Endothelial cell of umbilical vein (primary cell): ENCODE measurements around the gene ADIPOR1. TPM values are rescaled to one million over a fixed set of nuclear protein-coding genes. Genes with fewer than 3 reads are reported as not detected.

ENCODE experiments used
- BruUV-seq: library from RNA; stranded (reverse); fragments of 400-500 nt; replicated peaks from 2 replicates; lab custom pipeline; 2021; lab: Mats Ljungman, UMichigan
- CTCF ChIA-PET: fragments of 300-600, 350-600 bp; sonication (Branson Sonifier 250); formaldehyde crosslinking; loops from one replicate; lab custom pipeline; 2021; ENCODE audit warnings: antibody characterized with exemption, inconsistent platforms; lab: Charles Lee
- POLR2A ChIA-PET: fragments of 300-600, 350-600 bp; sonication (Branson Sonifier 250); formaldehyde crosslinking; loops from one replicate; lab custom pipeline; 2021; ENCODE audit warnings: antibody characterized with exemption, inconsistent platforms; lab: Charles Lee
- DNase-seq: peaks from one replicate; pipeline ENCODE4 v3.0.0-alpha.2; 2011; ENCODE audit warnings: low read depth, low spot score
- FAIRE-seq: peaks from 2 replicates; lab custom pipeline; 2011; peaks lifted over from hg19 to GRCh38; lab: Jason Lieb, UNC
- H2AFZ ChIP-seq: 2 replicates; pipeline ENCODE4 v1.6.0; 2012; ENCODE audit warnings: low read depth, low read length, control low read depth, inconsistent platforms
- H3K27ac ChIP-seq: 2 replicates; pipeline ENCODE4 v1.5.1; 2011; ENCODE audit warnings: low read depth, mild to moderate bottlenecking, control low read depth, low read length, moderate library complexity; ENCODE audit not compliant: insufficient read depth
- H3K27me3 ChIP-seq, 2 experiments: 2 replicates each; pipeline versions ENCODE4 v1.6.0 to v1.6.1; 2011; ENCODE audit warnings: low read length in 2 of 2, mixed read lengths in 1 of 2; ENCODE audit not compliant: control insufficient read depth in 2 of 2, insufficient read depth in 2 of 2
- H3K36me3 ChIP-seq, 2 experiments: 2 replicates in 1 of 2; 3 replicates in 1 of 2; pipeline ENCODE4 v1.5.1; 2011; ENCODE audit warnings: low read length in 2 of 2, mild to moderate bottlenecking in 1 of 2, moderate library complexity in 1 of 2; ENCODE audit not compliant: control insufficient read depth in 2 of 2, insufficient read depth in 2 of 2; ENCODE audit errors: extremely low read depth in 1 of 2
- H3K4me1 ChIP-seq: 3 replicates; pipeline ENCODE4 v1.5.1; 2011; ENCODE audit warnings: mild to moderate bottlenecking, low read length; ENCODE audit not compliant: control insufficient read depth, insufficient read depth; ENCODE audit errors: extremely low read depth
- H3K4me2 ChIP-seq: 2 replicates; pipeline ENCODE4 v1.6.1; 2011; ENCODE audit warnings: low read length, control low read depth, mixed read lengths; ENCODE audit not compliant: insufficient read depth
- H3K4me3 ChIP-seq, 3 experiments: fragments of 200-600 bp in 1 of 3; sonication (generic), shearing (Covaris generic) in 1 of 3; replicated peaks in 1 of 3; 2 replicates each; pipeline ENCODE4 v1.5.1; 2011 to 2016; ENCODE audit warnings: control low read depth in 3 of 3, low read length in 3 of 3, mild to moderate bottlenecking in 2 of 3, inconsistent platforms in 1 of 3, low read depth in 1 of 3, moderate library complexity in 1 of 3; ENCODE audit not compliant: insufficient read depth in 1 of 3
- H3K79me2 ChIP-seq: 2 replicates; pipeline ENCODE4 v1.6.0; 2012; ENCODE audit warnings: low read length, inconsistent platforms; ENCODE audit not compliant: control insufficient read depth, insufficient read depth
- H3K9ac ChIP-seq: replicated peaks from 2 replicates; pipeline ENCODE3; 2011; ENCODE audit warnings: low read length, control low read depth; ENCODE audit not compliant: insufficient read depth; ENCODE audit errors: extremely low read depth
- H3K9me1 ChIP-seq: replicated peaks from 3 replicates; pipeline ENCODE4 v1.6.0; 2011; ENCODE audit warnings: mild to moderate bottlenecking, low read length; ENCODE audit not compliant: control insufficient read depth, insufficient read depth; ENCODE audit errors: extremely low read depth
- H3K9me3 ChIP-seq: replicated peaks from 2 replicates; pipeline ENCODE4 v1.5.1; 2012; ENCODE audit warnings: low read length, inconsistent platforms; ENCODE audit not compliant: control insufficient read depth, insufficient read depth
- H4K20me1 ChIP-seq: replicated peaks from 2 replicates; pipeline ENCODE3; 2011; ENCODE audit warnings: mild to moderate bottlenecking, low read length; ENCODE audit not compliant: control insufficient read depth, insufficient read depth; ENCODE audit errors: extremely low read depth
- EZH2 ChIP-seq: IDR thresholded peaks from 2 replicates; pipeline ENCODE4 v1.6.1; 2012; ENCODE audit warnings: borderline replicate concordance, low read depth, mild to moderate bottlenecking, moderate library complexity, low read length, inconsistent platforms; ENCODE audit not compliant: severe bottlenecking
- FOS ChIP-seq: IDR thresholded peaks from 2 replicates; pipeline ENCODE4 v1.6.1; 2011; ENCODE audit warnings: mild to moderate bottlenecking, low read length, moderate library complexity, borderline replicate concordance; ENCODE audit not compliant: insufficient read depth
- GATA2 ChIP-seq: IDR thresholded peaks from 2 replicates; pipeline ENCODE4 v1.7.0; 2011; ENCODE audit warnings: low read depth, mild to moderate bottlenecking, moderate library complexity, mixed read lengths, low read length; ENCODE audit not compliant: insufficient read length, insufficient read depth
- JUN ChIP-seq: IDR thresholded peaks from 2 replicates; pipeline ENCODE4 v1.6.1; 2011; ENCODE audit warnings: borderline replicate concordance, low read depth; ENCODE audit not compliant: insufficient read length, insufficient read depth
- MYC ChIP-seq: IDR thresholded peaks from one replicate; pipeline ENCODE4 v1.6.1; 2011; ENCODE audit warnings: mild to moderate bottlenecking, low read depth, low read length
- POLR2A ChIP-seq: IDR thresholded peaks from 2 replicates; pipeline ENCODE4 v1.6.1; 2012; ENCODE audit warnings: low read depth, mild to moderate bottlenecking, control low read depth, low read length
- POLR2AphosphoS5 ChIP-seq: IDR thresholded peaks from 2 replicates; pipeline ENCODE4 v1.6.1; 2012; ENCODE audit warnings: low read depth, mild to moderate bottlenecking, control low read depth, low read length, moderate library complexity; ENCODE audit not compliant: insufficient read depth
- dilution Hi-C: fragments of 300-500 bp; cut with MboI; formaldehyde crosslinking; loops from one replicate; pipeline ENCODE4 v1.15.0; 2019; ENCODE audit warnings: low sequenced_read_pairs; ENCODE audit not compliant: extremely low pct_ligation_motif_present
- intact Hi-C: fragments of 100-400 bp; cut with micrococcal nuclease; formaldehyde crosslinking; loops from one replicate; pipeline ENCODE4 v1.10.0; 2022
- polyA plus RNA-seq, 4 experiments: library from polyadenylated mRNA; depleted of rRNA in 3 of 4; stranded (reverse) in 3 of 4; unstranded in 1 of 4; fragments of >200 nt; gene quantifications; 2 replicates each; pipeline versions ENCODE4 v1.2.1 to v1.2.3, GENCODE V29; 2011 to 2012; ENCODE audit warnings: missing spikeins in 1 of 4
- total RNA-seq: library from RNA; stranded (reverse); gene quantifications from 2 replicates; pipeline ENCODE4 v1.2.3, GENCODE V29; 2021
- TF ChIP-seq, protein P1 (sequence below): IDR thresholded peaks from 2 replicates; pipeline ENCODE4 v1.6.1; 2011; ENCODE audit not compliant: insufficient read depth, insufficient read length
- TF ChIP-seq, protein P2 (sequence below), 2 donors: IDR thresholded peaks; 1 replicate in 1 of 2; 2 replicates in 1 of 2; pipeline ENCODE4 v1.5.1; 2011; ENCODE audit warnings: low read length in 2 of 2, mild to moderate bottlenecking in 2 of 2, moderate library complexity in 2 of 2, control low read depth in 1 of 2, inconsistent platforms in 1 of 2, low read depth in 1 of 2; ENCODE audit not compliant: insufficient read depth in 1 of 2; ENCODE audit errors: extremely low read depth in 1 of 2

Gene ADIPOR1
- total and polyA plus RNA-seq, 2 donors (not counting 3 experiments of a cell fraction or from before 2014, with no cell fraction given) = 67.2 to 135 TPM

DNA sequence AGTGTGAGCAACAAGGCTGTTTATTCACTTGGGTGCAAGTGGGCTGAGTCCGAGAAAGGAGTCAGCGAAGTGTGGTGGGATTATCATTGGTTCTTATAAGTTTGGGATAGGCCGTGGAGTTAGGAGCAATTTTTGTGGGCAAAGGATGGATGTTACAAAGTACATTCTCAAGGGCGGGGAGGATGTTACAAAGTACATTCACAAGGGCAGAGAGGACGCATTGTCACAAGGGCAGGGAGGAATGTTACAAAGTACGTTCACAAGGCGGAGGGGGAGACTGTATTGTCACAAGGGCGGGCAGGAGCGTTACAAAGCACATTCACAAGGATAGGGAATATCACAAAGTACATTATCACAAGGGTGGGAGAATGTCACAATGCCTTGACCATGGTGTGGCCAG, 43.9 kb upstream of the ADIPOR1 start:
- Histone ChIP-seq H3K79me2 (no peaks in the 10 kb centered on the region), H3K9me1 (no peaks in the 10 kb centered on the region), H3K9me3 (no peaks in the 10 kb centered on the region), H3K4me1 (no peaks in the 10 kb centered on the region), H3K4me3 (no peak overlapping the region), H3K27ac (no peak overlapping the region), H4K20me1 (no peaks in the 10 kb centered on the region), H3K36me3 (no peaks in the 10 kb centered on the region), H3K27me3 (peaks cover 8 to 9% of the 10 kb centered on the region in 2 experiments), H3K9ac (no peak overlapping the region), H3K4me2 (no peak overlapping the region), H2AFZ (peak overlapping the region; percentile 51)
- DNase-seq (no peak), FAIRE-seq (no peak)
- POLR2A ChIA-PET = no interaction called here
- intact Hi-C loops = no loop called here
- BruUV-seq = no TSS peak
- CTCF ChIA-PET = no interaction called here
- TF ChIP-seq POLR2A (no peak), GATA2 (no peak), POLR2AphosphoS5 (no peak), EZH2 (no peak), JUN (no peak), FOS (no peak), MYC (no peak)
- TF ChIP-seq, protein P1, sequence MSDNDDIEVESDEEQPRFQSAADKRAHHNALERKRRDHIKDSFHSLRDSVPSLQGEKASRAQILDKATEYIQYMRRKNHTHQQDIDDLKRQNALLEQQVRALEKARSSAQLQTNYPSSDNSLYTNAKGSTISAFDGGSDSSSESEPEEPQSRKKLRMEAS = no peak
- TF ChIP-seq, protein P2, sequence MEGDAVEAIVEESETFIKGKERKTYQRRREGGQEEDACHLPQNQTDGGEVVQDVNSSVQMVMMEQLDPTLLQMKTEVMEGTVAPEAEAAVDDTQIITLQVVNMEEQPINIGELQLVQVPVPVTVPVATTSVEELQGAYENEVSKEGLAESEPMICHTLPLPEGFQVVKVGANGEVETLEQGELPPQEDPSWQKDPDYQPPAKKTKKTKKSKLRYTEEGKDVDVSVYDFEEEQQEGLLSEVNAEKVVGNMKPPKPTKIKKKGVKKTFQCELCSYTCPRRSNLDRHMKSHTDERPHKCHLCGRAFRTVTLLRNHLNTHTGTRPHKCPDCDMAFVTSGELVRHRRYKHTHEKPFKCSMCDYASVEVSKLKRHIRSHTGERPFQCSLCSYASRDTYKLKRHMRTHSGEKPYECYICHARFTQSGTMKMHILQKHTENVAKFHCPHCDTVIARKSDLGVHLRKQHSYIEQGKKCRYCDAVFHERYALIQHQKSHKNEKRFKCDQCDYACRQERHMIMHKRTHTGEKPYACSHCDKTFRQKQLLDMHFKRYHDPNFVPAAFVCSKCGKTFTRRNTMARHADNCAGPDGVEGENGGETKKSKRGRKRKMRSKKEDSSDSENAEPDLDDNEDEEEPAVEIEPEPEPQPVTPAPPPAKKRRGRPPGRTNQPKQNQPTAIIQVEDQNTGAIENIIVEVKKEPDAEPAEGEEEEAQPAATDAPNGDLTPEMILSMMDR (IDR thresholded peaks at IDR 0.05; ENCODE audit: extremely low read depth in 1 of 2, insufficient read depth in 1 of 2, low read depth in 1 of 2, low read length in 2 of 2) = no peak
- dilution Hi-C loops = no loop called here
